Measurements from ENCODE around the gene FOXB1. TPM values are rescaled to one million over a fixed set of nuclear protein-coding genes. Genes with fewer than 3 reads are reported as not detected.

The FOXB1 gene
- total and polyA plus RNA-seq, 2 of the 13 experiments (the other 11 are each of a cell fraction or from before 2014, with no cell fraction given): not detected

- in situ Hi-C loops (cut with HindIII; ENCODE audit: extremely low pct_ligation_motif_present, low pct_unique_long_range_greater_than_20kb): no loop called here
- POLR2A ChIA-PET: no interaction called here
- no peak for TF ChIP-seq ZNF557 (CRISPR knock-in tag; IDR thresholded peaks at IDR 0.05)
- TF ChIP-seq HNRNPH1 (optimal IDR thresholded peaks at IDR 0.05; ENCODE audit: low read depth, low read length): no peak
- TF ChIP-seq ZNF75D (CRISPR knock-in tag; IDR thresholded peaks at IDR 0.05; ENCODE audit: borderline replicate concordance): no peak
- TF ChIP-seq RCOR2 (CRISPR knock-in tag; IDR thresholded peaks at IDR 0.05): no peak
- no peak for TF ChIP-seq GZF1 (CRISPR knock-in tag; IDR thresholded peaks at IDR 0.05)
- no peak for TF ChIP-seq CBX2 (IDR thresholded peaks at IDR 0.05; ENCODE audit: low read depth, low read length)
- 0 out of 2 replicates have a peak, but pooled peaks have one; percentile 21 for TF ChIP-seq CBX2 (CRISPR knock-in tag; IDR thresholded peaks at IDR 0.05; ENCODE audit: low read depth)
- TF ChIP-seq MYPOP (CRISPR knock-in tag; IDR thresholded peaks at IDR 0.05): 0 out of 2 replicates have a peak, but pooled peaks have one; percentile 43
- TF ChIP-seq SRSF4 (IDR thresholded peaks at IDR 0.05; ENCODE audit: low read depth, low read length, poor library complexity, severe bottlenecking): no peak
- TF ChIP-seq ZNF567 (CRISPR knock-in tag; IDR thresholded peaks at IDR 0.05; ENCODE audit: borderline replicate concordance): no peak
- TF ChIP-seq KLF15 (CRISPR knock-in tag; IDR thresholded peaks at IDR 0.05; ENCODE audit: borderline replicate concordance): no peak
- peak; percentile 72 for TF ChIP-seq HNRNPLL (IDR thresholded peaks at IDR 0.05; ENCODE audit: low read depth, low read length, poor library complexity, severe bottlenecking)
- TF ChIP-seq SNRNP70 (IDR thresholded peaks at IDR 0.05; ENCODE audit: low read depth, low read length): no peak
- no peak for TF ChIP-seq GTF3A (CRISPR knock-in tag; conservative IDR thresholded peaks at IDR 0.05)
- TF ChIP-seq ZFP62 (CRISPR knock-in tag; IDR thresholded peaks at IDR 0.05): no peak
- no peak for TF ChIP-seq FOXP1 (IDR thresholded peaks at IDR 0.05)
- peak; percentile 50; the same call in 1 of the 2 replicates for TF ChIP-seq FOXP1 (CRISPR knock-in tag; IDR thresholded peaks at IDR 0.05)
- no peak for TF ChIP-seq ZNF343 (CRISPR knock-in tag; IDR thresholded peaks at IDR 0.05)
- TF ChIP-seq ZNF782 (CRISPR knock-in tag; IDR thresholded peaks at IDR 0.05; ENCODE audit: borderline replicate concordance): no peak
- peak; percentile 33; the same call in 1 of the 2 replicates for TF ChIP-seq FOXP4 (CRISPR knock-in tag; IDR thresholded peaks at IDR 0.05)
- no peak for TF ChIP-seq POLR2AphosphoS5 (IDR thresholded peaks at IDR 0.05; ENCODE audit: low read depth, low read length)
- TF ChIP-seq IKZF4 (CRISPR knock-in tag; IDR thresholded peaks at IDR 0.05; ENCODE audit: borderline replicate concordance, low read depth, not compliant biosample characterization): no peak
- no peak for TF ChIP-seq SOX5 (CRISPR knock-in tag; IDR thresholded peaks at IDR 0.05; ENCODE audit: borderline replicate concordance)
- TF ChIP-seq CEBPB (IDR thresholded peaks at IDR 0.05; ENCODE audit: borderline replicate concordance, low read depth, low read length): no peak
These were observed 2.2 kb downstream of the FOXB1 start for GRCh38 chr15:60006203-60006862.

More at GRCh38 chr15:60006203-60006862, 2.2 kb downstream of the FOXB1 start:
- BruUV-seq (replicated peaks): no TSS peak
- 2% methylated on average over 17 of the region's 32 CpGs for WGBS (ENCODE audit: low lambda C conversion rate)
- peak overlapping the region; percentile 80 for H3K4me2 ChIP-seq (ENCODE audit: low read depth, low read length)
- ATAC-seq (peak; percentile 70), FAIRE-seq (no peak), DNase-seq (ENCODE audit: low spot score) (no peak)
- peak overlapping the region; percentile 51 to 73 (median 68) for H3K4me3 ChIP-seq (replicated peaks in 1 of 3; ENCODE audit: insufficient read depth in 1 of 3, low read depth in 2 of 3, low read length in 3 of 3)
- H3K4me1 ChIP-seq (ENCODE audit: insufficient read depth, low read length): 0 out of 2 replicates have a peak, but pooled peaks cover 5% of the 10 kb centered on the region
- no peaks in the 10 kb centered on the region for H4K20me1 ChIP-seq (ENCODE audit: insufficient read depth, low read length)
- peaks cover 8 to 78% of the 10 kb centered on the region in 2 experiments; a peak in 4 of 5 replicates for H3K27me3 ChIP-seq (ENCODE audit: control insufficient read depth in 1 of 2, insufficient read depth in 2 of 2, low read length in 2 of 2)
- H3K79me2 ChIP-seq (ENCODE audit: insufficient read depth, low read length): no peaks in the 10 kb centered on the region
- intact Hi-C loops (cut with micrococcal nuclease; ENCODE audit: unreplicated experiment): no loop called here
- no peak overlapping the region; the same call in 1 of the 2 replicates for H3K9ac ChIP-seq (ENCODE audit: insufficient read depth, low read depth, low read length)
- no peaks in the 10 kb centered on the region for H3K9me3 ChIP-seq (ENCODE audit: low read length)
- H3K27ac ChIP-seq (ENCODE audit: extremely low read length, insufficient read depth, low read length): no peak overlapping the region
- H2AFZ ChIP-seq (ENCODE audit: low read length): peak overlapping the region; percentile 12
- no peaks in the 10 kb centered on the region for H3K36me3 ChIP-seq (replicated peaks in 1 of 2; ENCODE audit: control insufficient read depth in 1 of 2, insufficient read depth in 2 of 2, low read length in 2 of 2)
- CTCF ChIA-PET (ENCODE audit: low intra/inter-chr PET ratio, low total read pairs): no interaction called here
